Measurements from ENCODE around the gene PLET1. TPM values are rescaled to one million over a fixed set of nuclear protein-coding genes. Genes with fewer than 3 reads are reported as not detected.

Gene PLET1
- total and polyA plus RNA-seq, 2 of the 8 experiments (the other 6 are each of a cell fraction or from before 2014, with no cell fraction given): not detected

DNA sequence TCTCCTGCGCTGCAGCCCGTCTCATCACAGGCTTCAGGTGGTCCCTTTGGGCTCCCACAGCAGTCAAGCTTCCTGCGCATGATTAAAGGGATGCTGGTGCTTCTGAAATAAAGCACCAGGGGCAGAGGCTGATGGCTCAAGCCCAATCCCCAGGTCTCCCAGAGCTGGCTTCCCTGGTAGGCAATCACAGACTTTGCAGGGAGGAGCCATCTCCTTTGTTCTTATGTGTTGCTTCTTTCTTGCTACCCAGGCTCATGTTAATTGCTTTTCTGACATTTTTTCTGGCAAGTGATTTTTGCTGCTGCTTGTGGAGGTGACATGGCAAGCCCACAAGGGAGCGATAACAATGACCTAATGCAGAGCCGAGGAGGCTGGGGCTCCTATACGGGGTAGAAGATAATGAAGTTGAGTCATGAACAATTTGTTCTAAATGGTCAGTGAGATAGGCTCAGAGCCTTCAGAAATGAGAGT is 25.2 kb upstream of the PLET1 start:
- H3K79me1 ChIP-seq (ENCODE audit: low read depth, low read length): no peaks in the 10 kb centered on the region
- H4K20me1 ChIP-seq (replicated peaks in 1 of 2; ENCODE audit: control insufficient read depth in 1 of 2, insufficient read depth in 2 of 2, low read length in 2 of 2): no peaks in the 10 kb centered on the region
- no peak overlapping the region; a peak in 1 of 4 replicates for H3K4me2 ChIP-seq (ENCODE audit: insufficient read depth in 1 of 2, low read depth in 2 of 2, low read length in 2 of 2)
- no peak overlapping the region for H3K18ac ChIP-seq (ENCODE audit: extremely low read depth, low read length)
- no peak overlapping the region for H2BK12ac ChIP-seq (ENCODE audit: low read depth, low read length)
- peaks cover 0 to 5% (median 2%) of the 10 kb centered on the region in 4 experiments; a peak in 3 of 7 replicates for H3K4me1 ChIP-seq (replicated peaks in 1 of 4; ENCODE audit: control insufficient read depth in 3 of 4, insufficient read depth in 4 of 4, low read length in 3 of 4)
- no peak for DNase-seq (ENCODE audit: low read depth in 1 of 2, low spot score in 2 of 2)
- no peak overlapping the region for H4K8ac ChIP-seq (ENCODE audit: extremely low read depth, insufficient read depth, low read length)
- no peak overlapping the region for H2BK20ac ChIP-seq (ENCODE audit: low read length)
- POLR2A ChIA-PET (ENCODE audit: partially characterized antibody): interaction anchor here (1.6 kb wide), 1 partner anchor 59 kb away, joined by 3 read pairs; no protein-coding TSS in a partner anchor
- no peak for FAIRE-seq
- H2AK5ac ChIP-seq (ENCODE audit: low read depth, low read length): no peak overlapping the region
- WGBS, 2 experiments (ENCODE audit: extremely low coverage in 1 of 2, insufficient coverage in 1 of 2, insufficient read length in 1 of 2, insufficient replicate concordance in 2 of 2, low coverage in 1 of 2, low lambda C conversion rate in 2 of 2, missing lambda C conversion rate in 1 of 2): 87% methylated on average over 6 of the region's 6 CpGs; no CpG with 5 or more reads in 1 of the 2 experiments
- no peak overlapping the region for H3K56ac ChIP-seq (replicated peaks; ENCODE audit: insufficient read length, low read depth, low read length)
- H4K5ac ChIP-seq (ENCODE audit: insufficient read length, low read depth, low read length): no peak overlapping the region
- no peak overlapping the region for H3K9ac ChIP-seq (replicated peaks in 1 of 4; ENCODE audit: extremely low read depth in 1 of 4, low read depth in 3 of 4, low read length in 3 of 4)
- no peak overlapping the region for H2BK15ac ChIP-seq (ENCODE audit: low read length)
- H3K79me2 ChIP-seq (ENCODE audit: control insufficient read depth in 1 of 2, insufficient read depth in 2 of 2, low read length in 2 of 2): no peaks in the 10 kb centered on the region
- no peak overlapping the region for H4K91ac ChIP-seq (replicated peaks; ENCODE audit: insufficient read length, low read length)
- no peak overlapping the region for H3K14ac ChIP-seq (ENCODE audit: insufficient read length)
- no peak overlapping the region for H3K23ac ChIP-seq (ENCODE audit: insufficient read length)
- no peaks in the 10 kb centered on the region for H3K36me3 ChIP-seq (ENCODE audit: control insufficient read depth in 2 of 4, insufficient read depth in 4 of 4, low read length in 3 of 4)
- TF ChIP-seq CHD2 (IDR thresholded peaks at IDR 0.05; ENCODE audit: low read length): no peak
- no peak for TF ChIP-seq CBX5 (IDR thresholded peaks at IDR 0.05; ENCODE audit: low read depth, low read length)
- TF ChIP-seq CREB1 (IDR thresholded peaks at IDR 0.05): no peak
- TF ChIP-seq SIX5 (IDR thresholded peaks at IDR 0.05; ENCODE audit: low read depth, low read length): no peak
- TF ChIP-seq RNF2 (IDR thresholded peaks at IDR 0.05; ENCODE audit: borderline replicate concordance, low read depth, low read length, missing control alignments, poor library complexity, severe bottlenecking): no peak
- TF ChIP-seq RBBP5 (IDR thresholded peaks at IDR 0.05; ENCODE audit: borderline replicate concordance, low read depth, low read length): no peak
- no peak for TF ChIP-seq CBX8 (IDR thresholded peaks at IDR 0.05; ENCODE audit: borderline replicate concordance, low read depth, low read length)
- TF ChIP-seq TBP (IDR thresholded peaks at IDR 0.05; ENCODE audit: low read depth, low read length): no peak
- TF ChIP-seq KDM1A (IDR thresholded peaks at IDR 0.05; ENCODE audit: borderline replicate concordance, low read length): no peak
- TF ChIP-seq POLR2A (IDR thresholded peaks at IDR 0.05; ENCODE audit: control extremely low read depth in 1 of 2, low read depth in 2 of 2, low read length in 2 of 2): no peak
- H2AFZ ChIP-seq (ENCODE audit: low read length): peak overlapping the region; percentile 19; the same call in 1 of the 2 replicates
- H3K27ac ChIP-seq (ENCODE audit: low read depth, low read length): no peak overlapping the region
- no peak overlapping the region for H3K4me3 ChIP-seq (ENCODE audit: extremely low read depth in 1 of 4, insufficient read depth in 2 of 4, low read depth in 3 of 4, low read length in 4 of 4)
- H3K4ac ChIP-seq (replicated peaks; ENCODE audit: insufficient read length, low read depth, low read length): no peak overlapping the region
- CTCF ChIA-PET (ENCODE audit: partially characterized antibody): interaction anchor here (0.8 to 14.7 kb wide), 12 partner anchors 10 to 1004 kb away, joined by 3 to 257 read pairs (median 4); no protein-coding TSS in a partner anchor
- peaks cover 0 to 7% (median 1%) of the 10 kb centered on the region in 4 experiments; a peak in 4 of 7 replicates for H3K27me3 ChIP-seq (replicated peaks in 1 of 4; ENCODE audit: control insufficient read depth in 3 of 4, extremely low read depth in 1 of 4, insufficient read depth in 3 of 4, low read length in 3 of 4)
- H2BK5ac ChIP-seq (ENCODE audit: low read depth, low read length): no peak overlapping the region
- H3K23me2 ChIP-seq (ENCODE audit: low read depth, low read length): peaks cover 7% of the 10 kb centered on the region
- no peak overlapping the region for H2BK120ac ChIP-seq (replicated peaks; ENCODE audit: low read depth, low read length)
- H3K9me3 ChIP-seq (ENCODE audit: insufficient read depth in 2 of 2, low read depth in 1 of 2, low read length in 1 of 2): no peaks in the 10 kb centered on the region
